H9 (cell line): Measurements from ENCODE around the gene HMGA1. TPM values are rescaled to one million over a fixed set of nuclear protein-coding genes. Genes with fewer than 3 reads are reported as not detected.

ENCODE experiments used
- DNase-seq: peaks from one replicate; pipeline ENCODE4 v3.0.0-alpha.2; 2017
- H2AFZ ChIP-seq: one replicate; pipeline ENCODE4 v1.6.1; 2013; ENCODE audit warnings: mild to moderate bottlenecking, low read length, control low read depth, moderate library complexity
- H2AK5ac ChIP-seq: 2 replicates; pipeline ENCODE4 v1.6.1; 2013; ENCODE audit warnings: low read length, control low read depth, mixed read lengths; ENCODE audit not compliant: insufficient read length
- H2BK120ac ChIP-seq: one replicate; pipeline ENCODE4 v1.6.1; 2013; ENCODE audit warnings: low read depth, mild to moderate bottlenecking, low read length, control low read depth, inconsistent platforms; ENCODE audit not compliant: poor library complexity, severe bottlenecking
- H2BK12ac ChIP-seq: 2 replicates; pipeline ENCODE4 v1.6.1; 2013; ENCODE audit warnings: low read length, control low read depth, mixed read lengths, low read depth; ENCODE audit not compliant: insufficient read length
- H2BK15ac ChIP-seq: 2 replicates; pipeline ENCODE4 v1.6.1; 2013; ENCODE audit warnings: low read depth, low read length, control low read depth
- H2BK20ac ChIP-seq: one replicate; pipeline ENCODE4 v1.6.1; 2013; ENCODE audit warnings: low read depth, mild to moderate bottlenecking, low read length, control low read depth, inconsistent platforms; ENCODE audit not compliant: poor library complexity, severe bottlenecking
- H2BK5ac ChIP-seq: 2 replicates; pipeline ENCODE4 v1.6.1; 2013; ENCODE audit warnings: low read length, control low read depth, mixed read lengths; ENCODE audit not compliant: insufficient read length
- H3K14ac ChIP-seq: 2 replicates; pipeline ENCODE4 v1.6.1; 2013; ENCODE audit warnings: low read length, control low read depth; ENCODE audit not compliant: insufficient read depth
- H3K18ac ChIP-seq: 2 replicates; pipeline ENCODE4 v1.6.1; 2013; ENCODE audit warnings: low read depth, mild to moderate bottlenecking, mixed read lengths, low read length, control low read depth; ENCODE audit not compliant: insufficient read length
- H3K23ac ChIP-seq: 2 replicates; pipeline ENCODE4 v1.6.1; 2013; ENCODE audit warnings: low read length, control low read depth, mixed read lengths, low read depth; ENCODE audit not compliant: insufficient read length
- H3K23me2 ChIP-seq: 2 replicates; pipeline ENCODE4 v1.6.1; 2013; ENCODE audit warnings: low read depth, mild to moderate bottlenecking, mixed read lengths, low read length, control low read depth; ENCODE audit not compliant: insufficient read length, poor library complexity, severe bottlenecking
- H3K27ac ChIP-seq: 2 replicates; pipeline ENCODE4 v1.5.1; 2013; ENCODE audit warnings: low read length, control low read depth, mixed read lengths, low read depth; ENCODE audit not compliant: insufficient read length
- H3K27me3 ChIP-seq: 2 replicates; pipeline ENCODE4 v1.6.1; 2013; ENCODE audit warnings: low read length, control low read depth, inconsistent platforms; ENCODE audit not compliant: insufficient read depth
- H3K4ac ChIP-seq: 2 replicates; pipeline ENCODE4 v1.6.1; 2013; ENCODE audit warnings: low read depth, mild to moderate bottlenecking, control low read depth, inconsistent platforms, low read length, moderate library complexity
- H3K4me1 ChIP-seq: 2 replicates; pipeline ENCODE4 v1.6.1; 2013; ENCODE audit warnings: low read length, control low read depth, inconsistent platforms; ENCODE audit not compliant: insufficient read depth
- H3K4me2 ChIP-seq: 2 replicates; pipeline ENCODE4 v1.6.1; 2013; ENCODE audit warnings: low read length, control low read depth, mixed read lengths; ENCODE audit not compliant: insufficient read length, insufficient read depth
- H3K56ac ChIP-seq: 2 replicates; pipeline ENCODE4 v1.6.1; 2013; ENCODE audit warnings: low read depth, mild to moderate bottlenecking, mixed read lengths, low read length, control low read depth; ENCODE audit not compliant: insufficient read length
- H3K79me1 ChIP-seq: 2 replicates; pipeline ENCODE4 v1.6.1; 2013; ENCODE audit warnings: low read depth, mild to moderate bottlenecking, moderate library complexity, low read length, control low read depth, inconsistent platforms; ENCODE audit not compliant: insufficient read depth, poor library complexity, severe bottlenecking
- H3K79me2 ChIP-seq: 2 replicates; pipeline ENCODE4 v1.6.1; 2013; ENCODE audit warnings: low read length, control low read depth, inconsistent platforms; ENCODE audit not compliant: insufficient read depth
- H3K9ac ChIP-seq: 2 replicates; pipeline ENCODE4 v1.6.1; 2013; ENCODE audit warnings: low read length, control low read depth, mixed read lengths; ENCODE audit not compliant: insufficient read length; ENCODE audit errors: extremely low read depth
- H3K9me3 ChIP-seq: one replicate; pipeline ENCODE4 v1.6.1; 2013; ENCODE audit warnings: low read depth, low read length, inconsistent platforms; ENCODE audit not compliant: control insufficient read depth
- H3T11ph ChIP-seq: one replicate; pipeline ENCODE4 v1.6.1; 2013; ENCODE audit warnings: mild to moderate bottlenecking, low read length, control low read depth, inconsistent platforms
- H4K20me1 ChIP-seq: one replicate; pipeline ENCODE4 v1.6.1; 2013; ENCODE audit not compliant: control insufficient read depth, insufficient read length, insufficient read depth
- H4K5ac ChIP-seq: 2 replicates; pipeline ENCODE4 v1.6.1; 2013; ENCODE audit warnings: low read depth, mild to moderate bottlenecking, mixed read lengths, low read length, control low read depth; ENCODE audit not compliant: insufficient read length
- H4K8ac ChIP-seq: replicated peaks from 2 replicates; pipeline ENCODE4 v1.6.1; 2013; ENCODE audit warnings: low read length, control low read depth, mixed read lengths, low read depth; ENCODE audit not compliant: insufficient read length
- H4K91ac ChIP-seq: 2 replicates; pipeline ENCODE4 v1.6.1; 2013; ENCODE audit warnings: low read depth, mild to moderate bottlenecking, moderate library complexity, mixed read lengths, low read length, control low read depth; ENCODE audit not compliant: insufficient read length
- H3K27ac Mint-ChIP-seq, 3 experiments: 2 replicates in 2 of 3; 3 replicates in 1 of 3; pipeline ENCODE4 v1.8.0; 2020 to 2021; ENCODE audit warnings: mixed read lengths in 3 of 3, mild to moderate bottlenecking in 1 of 3, moderate library complexity in 1 of 3
- H3K27me3 Mint-ChIP-seq: 2 replicates; pipeline ENCODE4 v1.8.0; 2021; ENCODE audit warnings: low read depth, mild to moderate bottlenecking, moderate library complexity, mixed read lengths
- H3K36me3 Mint-ChIP-seq, 3 experiments: 2 replicates in 2 of 3; 3 replicates in 1 of 3; pipeline ENCODE4 v1.8.0; 2020 to 2021; ENCODE audit warnings: low read depth in 3 of 3, mixed read lengths in 3 of 3; ENCODE audit not compliant: insufficient read depth in 1 of 3
- H3K4me1 Mint-ChIP-seq, 2 experiments: 2 replicates each; pipeline ENCODE4 v1.8.0; 2020; ENCODE audit warnings: mixed read lengths in 2 of 2
- H3K4me3 Mint-ChIP-seq, 2 experiments: 2 replicates in 1 of 2; 3 replicates in 1 of 2; pipeline ENCODE4 v1.8.0; 2020 to 2021; ENCODE audit warnings: mild to moderate bottlenecking in 2 of 2, mixed read lengths in 2 of 2, moderate library complexity in 1 of 2
- H3K9me3 Mint-ChIP-seq, 2 experiments: 2 replicates in 1 of 2; 3 replicates in 1 of 2; pipeline ENCODE4 v1.8.0; 2020; ENCODE audit warnings: mild to moderate bottlenecking in 2 of 2, mixed read lengths in 2 of 2, moderate library complexity in 1 of 2
- WGBS: extraction: QIAGEN DNeasy Blood & Tissue Kit; methylation state at CpG from one replicate; pipeline ENCODE4 v1.1.7; 2013; ENCODE audit warnings: missing lambda C conversion rate, low lambda C conversion rate, mixed read lengths; ENCODE audit not compliant: insufficient read length; ENCODE audit errors: extremely low coverage; 5-methylcytosine and 5-hydroxymethylcytosine counted together
- total RNA-seq: library from RNA; stranded (reverse); gene quantifications from 2 replicates; pipeline ENCODE4 v1.2.1, GENCODE V29; 2021
- TF ChIP-seq, protein P1 (sequence below): fragments of 200-600 bp; sonication (generic); conservative IDR thresholded peaks from 3 replicates; pipeline ENCODE4 v1.8.0; 2021; ENCODE audit warnings: antibody characterized with exemption, mild to moderate bottlenecking

Gene HMGA1
- total RNA-seq, 1 experiment from 2014 or later, result 2,116 TPM

DNA sequence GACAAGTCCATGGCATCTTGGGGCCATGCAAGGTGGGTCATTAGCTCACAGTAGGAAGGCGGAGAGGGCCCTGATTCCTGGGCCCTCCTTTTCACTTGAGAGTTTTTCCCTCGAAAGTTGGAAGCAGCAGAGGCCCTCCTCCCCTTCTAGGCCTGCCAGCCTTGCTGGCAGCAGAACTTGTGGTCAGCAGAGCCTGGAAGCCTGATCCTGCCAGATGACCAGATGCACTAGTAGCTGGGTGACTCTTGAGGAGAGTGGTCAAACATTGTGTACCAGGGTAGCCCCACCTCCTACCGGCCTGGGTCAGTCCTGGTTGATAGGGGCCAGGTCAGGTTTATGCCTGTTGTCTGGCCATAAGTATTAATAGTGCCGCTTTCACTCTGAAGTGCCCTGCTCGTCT, 3.8 kb upstream of the HMGA1 start:
- H3K79me2 ChIP-seq, result peaks cover 3% of the 10 kb centered on the region; the same call in 1 of the 2 replicates
- no peak overlapping the region for H3K9ac ChIP-seq
- no peak overlapping the region for H4K8ac ChIP-seq
- no peak overlapping the region for H2BK15ac ChIP-seq
- H3K27ac ChIP-seq, result no peak overlapping the region
- H3K9me3 Mint-ChIP-seq, result no peaks in the 10 kb centered on the region; a peak in 1 of 5 replicates
- no peak overlapping the region for H2BK5ac ChIP-seq
- no peak overlapping the region for H3K4me3 Mint-ChIP-seq
- no peak overlapping the region for H3T11ph ChIP-seq
- no peak overlapping the region for H3K56ac ChIP-seq
- H4K5ac ChIP-seq, result no peak overlapping the region
- H3K27me3 ChIP-seq, result no peaks in the 10 kb centered on the region
- H3K23me2 ChIP-seq, result peaks cover 12% of the 10 kb centered on the region
- H4K91ac ChIP-seq, result no peak overlapping the region
- no peak overlapping the region; a peak in 1 of 7 replicates for H3K27ac Mint-ChIP-seq
- no peak overlapping the region for H2BK20ac ChIP-seq
- H3K27me3 Mint-ChIP-seq, result no peaks in the 10 kb centered on the region
- TF ChIP-seq, protein P1, sequence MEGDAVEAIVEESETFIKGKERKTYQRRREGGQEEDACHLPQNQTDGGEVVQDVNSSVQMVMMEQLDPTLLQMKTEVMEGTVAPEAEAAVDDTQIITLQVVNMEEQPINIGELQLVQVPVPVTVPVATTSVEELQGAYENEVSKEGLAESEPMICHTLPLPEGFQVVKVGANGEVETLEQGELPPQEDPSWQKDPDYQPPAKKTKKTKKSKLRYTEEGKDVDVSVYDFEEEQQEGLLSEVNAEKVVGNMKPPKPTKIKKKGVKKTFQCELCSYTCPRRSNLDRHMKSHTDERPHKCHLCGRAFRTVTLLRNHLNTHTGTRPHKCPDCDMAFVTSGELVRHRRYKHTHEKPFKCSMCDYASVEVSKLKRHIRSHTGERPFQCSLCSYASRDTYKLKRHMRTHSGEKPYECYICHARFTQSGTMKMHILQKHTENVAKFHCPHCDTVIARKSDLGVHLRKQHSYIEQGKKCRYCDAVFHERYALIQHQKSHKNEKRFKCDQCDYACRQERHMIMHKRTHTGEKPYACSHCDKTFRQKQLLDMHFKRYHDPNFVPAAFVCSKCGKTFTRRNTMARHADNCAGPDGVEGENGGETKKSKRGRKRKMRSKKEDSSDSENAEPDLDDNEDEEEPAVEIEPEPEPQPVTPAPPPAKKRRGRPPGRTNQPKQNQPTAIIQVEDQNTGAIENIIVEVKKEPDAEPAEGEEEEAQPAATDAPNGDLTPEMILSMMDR, result no peak
- H3K18ac ChIP-seq, result no peak overlapping the region
- no peak overlapping the region for H2AFZ ChIP-seq
- H3K4me1 ChIP-seq, result peaks cover 7% of the 10 kb centered on the region; the same call in 1 of the 2 replicates
- H2BK12ac ChIP-seq, result no peak overlapping the region
- DNase-seq, result no peak
- no peak overlapping the region for H3K4me2 ChIP-seq
- no peaks in the 10 kb centered on the region for H3K9me3 ChIP-seq
- H2BK120ac ChIP-seq, result no peak overlapping the region
- no peaks in the 10 kb centered on the region for H3K79me1 ChIP-seq
- H3K4me1 Mint-ChIP-seq, result peaks cover 15 to 24% of the 10 kb centered on the region in 2 experiments
- no CpG with 5 or more reads among the region's 5 CpGs for WGBS
- no peak overlapping the region for H3K14ac ChIP-seq
- no peak overlapping the region for H3K23ac ChIP-seq
- H4K20me1 ChIP-seq, result no peaks in the 10 kb centered on the region
- no peaks in the 10 kb centered on the region for H3K36me3 Mint-ChIP-seq
- no peak overlapping the region for H2AK5ac ChIP-seq
- H3K4ac ChIP-seq, result no peak overlapping the region
